H1 (cell line): ENCODE results near the gene LARP4B. TPM values are rescaled to one million over a fixed set of nuclear protein-coding genes. Genes with fewer than 3 reads are reported as not detected.

ENCODE experiments used
- CTCF ChIA-PET: fragments of 300-600 bp; sonication (Branson Sonifier 250); formaldehyde crosslinking; loops from one replicate; lab custom pipeline; 2021; ENCODE audit not compliant: partially characterized antibody; lab: Charles Lee
- POLR2A ChIA-PET: fragments of 300-600 bp; sonication (Branson Sonifier 250); formaldehyde crosslinking; loops from one replicate; lab custom pipeline; 2021; ENCODE audit warnings: inconsistent platforms; ENCODE audit not compliant: partially characterized antibody; lab: Charles Lee
- DNase-seq, 2 experiments: peaks; one replicate each; pipeline versions ENCODE4 v3.0.0 to v3.0.0-alpha.2; 2010 to 2022; ENCODE audit warnings: low spot score in 2 of 2, low read depth in 1 of 2, mixed read lengths in 1 of 2
- FAIRE-seq: peaks from 2 replicates; lab custom pipeline; 2011; peaks lifted over from hg19 to GRCh38; lab: Jason Lieb, UNC
- H2AFZ ChIP-seq: 2 replicates; pipeline ENCODE4 v1.8.1; 2012; ENCODE audit warnings: low read length, inconsistent platforms
- H2AK5ac ChIP-seq: 2 replicates; pipeline ENCODE4 v1.6.1; 2013; ENCODE audit warnings: low read depth, low read length
- H2BK120ac ChIP-seq: replicated peaks from 2 replicates; pipeline ENCODE3; 2013; ENCODE audit warnings: low read depth, low read length, inconsistent platforms
- H2BK12ac ChIP-seq: 2 replicates; pipeline ENCODE4 v1.6.1; 2013; ENCODE audit warnings: low read depth, low read length
- H2BK15ac ChIP-seq: 2 replicates; pipeline ENCODE4 v1.6.1; 2013; ENCODE audit warnings: low read length
- H2BK20ac ChIP-seq: 2 replicates; pipeline ENCODE4 v1.6.1; 2013; ENCODE audit warnings: low read length
- H2BK5ac ChIP-seq: 2 replicates; pipeline ENCODE4 v1.6.1; 2013; ENCODE audit warnings: low read depth, low read length
- H3K14ac ChIP-seq: 2 replicates; pipeline ENCODE4 v1.6.1; 2013; ENCODE audit warnings: inconsistent platforms; ENCODE audit not compliant: insufficient read length
- H3K18ac ChIP-seq: 2 replicates; pipeline ENCODE4 v1.6.1; 2013; ENCODE audit warnings: low read length; ENCODE audit errors: extremely low read depth
- H3K23ac ChIP-seq: 2 replicates; pipeline ENCODE4 v1.6.1; 2013; ENCODE audit warnings: inconsistent platforms; ENCODE audit not compliant: insufficient read length
- H3K23me2 ChIP-seq: 2 replicates; pipeline ENCODE4 v1.6.1; 2013; ENCODE audit warnings: low read depth, low read length
- H3K27ac ChIP-seq: 2 replicates; pipeline ENCODE4 v1.6.1; 2011; ENCODE audit warnings: low read depth, low read length, inconsistent platforms
- H3K27me3 ChIP-seq, 4 experiments: replicated peaks in 1 of 4; 1 replicate in 1 of 4; 2 replicates in 3 of 4; pipeline versions ENCODE4 v1.6.1 to v1.8.1; 2011 to 2013; ENCODE audit warnings: low read length in 3 of 4, mild to moderate bottlenecking in 3 of 4, inconsistent platforms in 2 of 4, mixed read lengths in 2 of 4, moderate library complexity in 1 of 4; ENCODE audit not compliant: control insufficient read depth in 3 of 4, insufficient read depth in 3 of 4; ENCODE audit errors: extremely low read depth in 1 of 4
- H3K36me3 ChIP-seq, 4 experiments: 2 replicates each; pipeline versions ENCODE4 v1.6.1 to v1.8.1; 2011 to 2013; ENCODE audit warnings: mild to moderate bottlenecking in 4 of 4, low read length in 3 of 4, moderate library complexity in 2 of 4, control low read depth in 1 of 4, inconsistent platforms in 1 of 4; ENCODE audit not compliant: insufficient read depth in 4 of 4, control insufficient read depth in 2 of 4
- H3K4ac ChIP-seq: replicated peaks from 2 replicates; pipeline ENCODE3; 2013; ENCODE audit warnings: low read length, low read depth, mixed read lengths, inconsistent platforms; ENCODE audit not compliant: insufficient read length
- H3K4me1 ChIP-seq, 4 experiments: replicated peaks in 1 of 4; 1 replicate in 1 of 4; 2 replicates in 3 of 4; pipeline versions ENCODE4 v1.6.1 to v1.8.1; 2011 to 2013; ENCODE audit warnings: low read length in 3 of 4, inconsistent platforms in 2 of 4, mixed read lengths in 1 of 4; ENCODE audit not compliant: insufficient read depth in 4 of 4, control insufficient read depth in 3 of 4
- H3K4me2 ChIP-seq, 2 experiments: 2 replicates each; pipeline versions ENCODE4 v1.6.1 to v1.8.1; 2011 to 2013; ENCODE audit warnings: low read depth in 2 of 2, low read length in 2 of 2, control low read depth in 1 of 2, inconsistent platforms in 1 of 2, mild to moderate bottlenecking in 1 of 2; ENCODE audit not compliant: insufficient read depth in 1 of 2
- H3K4me3 ChIP-seq, 4 experiments: fragments of 200-600, 300-600 bp in 1 of 4; sonication (generic), shearing (Covaris generic), sonication (Bioruptor Twin) in 1 of 4; 2 replicates each; pipeline versions ENCODE4 v1.5.1 to v1.8.1; 2011 to 2016; ENCODE audit warnings: low read length in 4 of 4, low read depth in 3 of 4, control low read depth in 2 of 4, inconsistent platforms in 2 of 4, mild to moderate bottlenecking in 2 of 4, mixed read lengths in 1 of 4, moderate library complexity in 1 of 4; ENCODE audit not compliant: insufficient read depth in 2 of 4; ENCODE audit errors: extremely low read depth in 1 of 4
- H3K56ac ChIP-seq: replicated peaks from 2 replicates; pipeline ENCODE3; 2013; ENCODE audit warnings: low read depth, mild to moderate bottlenecking, mixed read lengths, low read length, inconsistent platforms; ENCODE audit not compliant: insufficient read length
- H3K79me1 ChIP-seq: 2 replicates; pipeline ENCODE4 v1.6.1; 2013; ENCODE audit warnings: low read depth, low read length, control low read depth
- H3K79me2 ChIP-seq, 2 experiments: 2 replicates each; pipeline versions ENCODE4 v1.6.1 to v1.8.1; 2012 to 2013; ENCODE audit warnings: low read length in 2 of 2, mild to moderate bottlenecking in 2 of 2, inconsistent platforms in 1 of 2; ENCODE audit not compliant: insufficient read depth in 2 of 2, control insufficient read depth in 1 of 2
- H3K9ac ChIP-seq, 4 experiments: replicated peaks in 1 of 4; 1 replicate in 1 of 4; 2 replicates in 3 of 4; pipeline versions ENCODE4 v1.6.1 to v1.8.1; 2011 to 2013; ENCODE audit warnings: low read depth in 3 of 4, low read length in 3 of 4, control low read depth in 2 of 4, mild to moderate bottlenecking in 2 of 4, moderate library complexity in 2 of 4, inconsistent platforms in 1 of 4; ENCODE audit errors: extremely low read depth in 1 of 4
- H3K9me3 ChIP-seq, 2 experiments: 2 replicates each; pipeline versions ENCODE4 v1.6.1 to v1.8.1; 2012 to 2013; ENCODE audit warnings: mild to moderate bottlenecking in 2 of 2, moderate library complexity in 2 of 2, control low read depth in 1 of 2, inconsistent platforms in 1 of 2, low read depth in 1 of 2, low read length in 1 of 2, mixed read lengths in 1 of 2; ENCODE audit not compliant: insufficient read depth in 2 of 2
- H4K20me1 ChIP-seq, 2 experiments: replicated peaks in 1 of 2; 2 replicates each; pipeline versions ENCODE3 to v1.8.1; 2011 to 2013; ENCODE audit warnings: inconsistent platforms in 2 of 2, low read length in 2 of 2, mild to moderate bottlenecking in 1 of 2; ENCODE audit not compliant: insufficient read depth in 2 of 2, control insufficient read depth in 1 of 2
- H4K5ac ChIP-seq: 2 replicates; pipeline ENCODE4 v1.6.1; 2013; ENCODE audit warnings: low read length, low read depth, mixed read lengths, inconsistent platforms; ENCODE audit not compliant: insufficient read length
- H4K8ac ChIP-seq: 2 replicates; pipeline ENCODE4 v1.8.0; 2013; ENCODE audit warnings: mild to moderate bottlenecking, moderate library complexity, low read length, inconsistent platforms; ENCODE audit not compliant: insufficient read depth; ENCODE audit errors: extremely low read depth
- H4K91ac ChIP-seq: replicated peaks from 2 replicates; pipeline ENCODE3; 2013; ENCODE audit warnings: low read length, mixed read lengths, inconsistent platforms; ENCODE audit not compliant: insufficient read length
- BCL11A ChIP-seq, 2 experiments: IDR thresholded peaks; one replicate each; pipeline ENCODE4 v1.6.1; 2011; ENCODE audit warnings: low read depth in 2 of 2, low read length in 2 of 2, mild to moderate bottlenecking in 2 of 2
- BRCA1 ChIP-seq: IDR thresholded peaks from 2 replicates; pipeline ENCODE4 v1.6.1; 2012; ENCODE audit warnings: low read depth, low read length, improper control_type of control experiment
- CHD1 ChIP-seq: IDR thresholded peaks from 2 replicates; pipeline ENCODE4 v1.6.1; 2012; ENCODE audit warnings: low read depth, low read length, improper control_type of control experiment
- CREB1 ChIP-seq: IDR thresholded peaks from 2 replicates; pipeline ENCODE4 v1.6.1; 2012; ENCODE audit warnings: inconsistent platforms
- PHF8 ChIP-seq: fragments of 200-600 bp; sonication (generic); conservative IDR thresholded peaks from 2 replicates; pipeline ENCODE4 v1.7.1; 2012; ENCODE audit warnings: low read depth, mild to moderate bottlenecking, inconsistent platforms, low read length, moderate library complexity
- RAD21 ChIP-seq, 2 experiments: IDR thresholded peaks in 1 of 2; conservative IDR thresholded peaks in 1 of 2; 2 replicates each; pipeline ENCODE4 v1.6.1; 2011; ENCODE audit warnings: low read depth in 2 of 2, low read length in 2 of 2, improper control_type of control experiment in 1 of 2, inconsistent platforms in 1 of 2, mild to moderate bottlenecking in 1 of 2, moderate library complexity in 1 of 2
- RFX5 ChIP-seq: IDR thresholded peaks from 2 replicates; pipeline ENCODE4 v1.6.1; 2011; ENCODE audit warnings: low read depth, low read length, improper control_type of control experiment, borderline replicate concordance
- SIRT6 ChIP-seq: IDR thresholded peaks from one replicate; pipeline ENCODE4 v1.7.1; 2012; ENCODE audit warnings: low read length, inconsistent platforms
- WGBS, 2 experiments: shearing (Covaris generic) in 1 of 2; methylation state at CpG; one replicate each; pipeline versions ENCODE4 v1.1.6 to v1.1.7; 2013 to 2015; ENCODE audit warnings: low lambda C conversion rate in 2 of 2, mixed read lengths in 2 of 2, inconsistent platforms in 1 of 2, low coverage in 1 of 2, missing lambda C conversion rate in 1 of 2; ENCODE audit not compliant: insufficient replicate concordance in 2 of 2, insufficient coverage in 1 of 2, insufficient read length in 1 of 2; ENCODE audit errors: extremely low coverage in 1 of 2, missing lambda C conversion rate in 1 of 2; 5-methylcytosine and 5-hydroxymethylcytosine counted together
- polyA plus RNA-seq, 7 experiments: library from polyadenylated mRNA; depleted of rRNA in 3 of 7; stranded (reverse) in 5 of 7; unstranded in 2 of 7; fragments of >200 nt in 5 of 7; fragments of 200-250 nt in 2 of 7; gene quantifications; 1 replicate in 5 of 7; 2 replicates in 1 of 7; 4 replicates in 1 of 7; pipeline versions ENCODE4 v1.2.1 to v1.2.3, GENCODE V29; 2011 to 2013; ENCODE audit warnings: missing spikeins in 2 of 7, mixed read lengths in 2 of 7
- total RNA-seq: library from RNA; stranded (reverse); fragmentation: NEBNext Ultra II Directional; extraction: Animal tissue kit (Norgen Biotek cat#: 25700); gene quantifications from 2 replicates; pipeline ENCODE4 v1.2.1, GENCODE V29; 2021
- TF ChIP-seq, protein P1 (sequence below), 3 experiments: IDR thresholded peaks; 1 replicate in 2 of 3; 2 replicates in 1 of 3; pipeline versions ENCODE4 v1.5.1 to v1.6.1; 2011; ENCODE audit warnings: low read length in 3 of 3, mild to moderate bottlenecking in 3 of 3, inconsistent platforms in 2 of 3, low read depth in 1 of 3, moderate library complexity in 1 of 3; ENCODE audit not compliant: insufficient read depth in 1 of 3; ENCODE audit errors: control extremely low read depth in 1 of 3

The LARP4B gene
- total and polyA plus RNA-seq, 2 of the 8 experiments (the other 6 are each of a cell fraction or from before 2014, with no cell fraction given): 20.1 to 78.6 TPM

DNA sequence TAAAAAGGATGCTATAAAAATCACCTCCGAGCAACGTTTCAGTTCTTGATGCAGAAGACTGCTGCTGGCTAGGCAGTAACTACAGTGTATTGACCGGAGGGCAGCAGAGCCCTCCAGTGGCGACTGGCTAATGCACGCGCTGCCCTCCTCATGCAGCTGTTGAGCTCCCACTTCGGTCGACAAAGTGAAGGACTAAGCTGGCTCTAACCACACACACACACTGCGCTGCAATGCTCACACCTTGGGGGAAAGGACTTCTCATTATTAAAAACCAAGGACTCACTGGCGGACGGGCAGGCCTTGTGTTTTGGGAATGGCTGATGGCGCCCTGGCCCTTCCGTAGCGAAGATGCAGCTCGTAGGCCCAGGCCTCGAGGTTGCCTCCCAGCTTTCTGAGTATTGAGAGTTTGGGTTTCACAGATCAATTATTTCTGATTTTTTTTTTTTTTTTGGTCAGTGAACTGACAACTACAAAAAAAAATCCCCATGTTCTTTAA lies 121.1 kb downstream of the LARP4B start:
- Histone ChIP-seq H3K23ac (no peak overlapping the region), H3K56ac (no peak overlapping the region), H2AK5ac (no peak overlapping the region), H3K18ac (no peak overlapping the region), H4K8ac (no peak overlapping the region), H3K4me1 (peaks cover 0 to 3% (median 0%) of the 10 kb centered on the region in 4 experiments; a peak in 2 of 7 replicates), H4K5ac (no peak overlapping the region), H2AFZ (no peak overlapping the region), H3K79me1 (0 out of 2 replicates have a peak, but pooled peaks cover 2% of the 10 kb centered on the region), H2BK5ac (no peak overlapping the region), H3K27me3 (no peaks in the 10 kb centered on the region), H2BK20ac (no peak overlapping the region), H3K27ac (no peak overlapping the region), H3K14ac (no peak overlapping the region), H2BK12ac (no peak overlapping the region), H3K4me3 (no peak overlapping the region), H2BK15ac (no peak overlapping the region), H4K91ac (no peak overlapping the region), H3K36me3 (peaks cover 23 to 63% (median 39%) of the 10 kb centered on the region in 4 experiments), H3K79me2 (no peaks in the 10 kb centered on the region), H3K23me2 (no peaks in the 10 kb centered on the region), H3K9ac (no peak overlapping the region), H3K9me3 (no peaks in the 10 kb centered on the region), H2BK120ac (no peak overlapping the region), H3K4ac (no peak overlapping the region), H4K20me1 (peaks cover 0 to 9% of the 10 kb centered on the region in 2 experiments), H3K4me2 (no peak overlapping the region)
- no peak for DNase-seq
- WGBS, 2 experiments: 85% methylated on average over 16 of the region's 16 CpGs; no CpG with 5 or more reads in 1 of the 2 experiments
- POLR2A ChIA-PET: no interaction called here
- CTCF ChIA-PET: interaction anchor here (0.6 to 1.9 kb wide), 10 partner anchors 16 to 682 kb away, joined by 3 to 7 read pairs (median 4); no protein-coding TSS in a partner anchor
- TF ChIP-seq BRCA1 (no peak), SIRT6 (no peak), PHF8 (no peak), RAD21 (IDR thresholded peaks at IDR 0.05 in 1 of 2, conservative IDR thresholded peaks at IDR 0.05 in 1 of 2; ENCODE audit: low read depth in 2 of 2, low read length in 2 of 2) (peak; percentile 67 to 68), BCL11A (IDR thresholded peaks at IDR 0.05; ENCODE audit: low read depth in 2 of 2, low read length in 2 of 2) (no peak), CHD1 (no peak), CREB1 (no peak), RFX5 (no peak)
- TF ChIP-seq, protein P1, sequence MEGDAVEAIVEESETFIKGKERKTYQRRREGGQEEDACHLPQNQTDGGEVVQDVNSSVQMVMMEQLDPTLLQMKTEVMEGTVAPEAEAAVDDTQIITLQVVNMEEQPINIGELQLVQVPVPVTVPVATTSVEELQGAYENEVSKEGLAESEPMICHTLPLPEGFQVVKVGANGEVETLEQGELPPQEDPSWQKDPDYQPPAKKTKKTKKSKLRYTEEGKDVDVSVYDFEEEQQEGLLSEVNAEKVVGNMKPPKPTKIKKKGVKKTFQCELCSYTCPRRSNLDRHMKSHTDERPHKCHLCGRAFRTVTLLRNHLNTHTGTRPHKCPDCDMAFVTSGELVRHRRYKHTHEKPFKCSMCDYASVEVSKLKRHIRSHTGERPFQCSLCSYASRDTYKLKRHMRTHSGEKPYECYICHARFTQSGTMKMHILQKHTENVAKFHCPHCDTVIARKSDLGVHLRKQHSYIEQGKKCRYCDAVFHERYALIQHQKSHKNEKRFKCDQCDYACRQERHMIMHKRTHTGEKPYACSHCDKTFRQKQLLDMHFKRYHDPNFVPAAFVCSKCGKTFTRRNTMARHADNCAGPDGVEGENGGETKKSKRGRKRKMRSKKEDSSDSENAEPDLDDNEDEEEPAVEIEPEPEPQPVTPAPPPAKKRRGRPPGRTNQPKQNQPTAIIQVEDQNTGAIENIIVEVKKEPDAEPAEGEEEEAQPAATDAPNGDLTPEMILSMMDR (IDR thresholded peaks at IDR 0.05; ENCODE audit: control extremely low read depth in 1 of 3, insufficient read depth in 1 of 3, low read depth in 1 of 3, low read length in 3 of 3): peak; percentile 47 to 74 (median 72)
- peak; percentile 39 for FAIRE-seq
